GM19193 (cell line): ENCODE data around the gene SCFD2.
A peak's percentile ranks its signal among the peaks of the same experiment; 100 is the strongest.

Experiments used
- POLR2A ChIP-seq: IDR thresholded peaks from 4 replicates; pipeline ENCODE4 v1.6.1; 2011; ENCODE audit not compliant: insufficient read depth, insufficient read length; ENCODE audit errors: extremely low read depth

Gene SCFD2

GRCh38 chr4:52865300-52865699 lies 500.6 kb downstream of the SCFD2 start:
- TF ChIP-seq POLR2A: no peak

DNA sequence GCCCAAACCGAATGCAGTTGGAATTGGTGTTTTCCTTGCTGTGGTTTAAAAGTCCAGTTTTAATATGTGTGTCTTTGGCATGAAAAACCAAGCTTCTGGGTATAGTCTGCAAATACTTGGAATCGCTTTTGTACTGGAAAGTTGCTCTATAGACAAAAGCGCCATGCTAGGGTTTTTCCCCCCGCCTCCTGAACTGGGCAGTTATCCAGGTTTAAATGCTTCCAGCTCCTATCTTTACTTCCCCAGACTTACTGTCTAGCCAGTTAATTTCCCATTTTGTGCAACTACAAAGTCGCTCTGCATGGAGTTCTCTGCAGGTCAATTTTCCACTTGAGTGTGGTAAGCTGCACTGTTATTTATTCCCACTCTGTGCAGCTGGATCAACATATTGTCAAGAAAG lies 501.1 kb downstream of the SCFD2 start:
- no peak for TF ChIP-seq POLR2A

GRCh38 chr4:52863324-52863723 lies 502.5 kb downstream of the SCFD2 start:
- TF ChIP-seq POLR2A: no peak

DNA sequence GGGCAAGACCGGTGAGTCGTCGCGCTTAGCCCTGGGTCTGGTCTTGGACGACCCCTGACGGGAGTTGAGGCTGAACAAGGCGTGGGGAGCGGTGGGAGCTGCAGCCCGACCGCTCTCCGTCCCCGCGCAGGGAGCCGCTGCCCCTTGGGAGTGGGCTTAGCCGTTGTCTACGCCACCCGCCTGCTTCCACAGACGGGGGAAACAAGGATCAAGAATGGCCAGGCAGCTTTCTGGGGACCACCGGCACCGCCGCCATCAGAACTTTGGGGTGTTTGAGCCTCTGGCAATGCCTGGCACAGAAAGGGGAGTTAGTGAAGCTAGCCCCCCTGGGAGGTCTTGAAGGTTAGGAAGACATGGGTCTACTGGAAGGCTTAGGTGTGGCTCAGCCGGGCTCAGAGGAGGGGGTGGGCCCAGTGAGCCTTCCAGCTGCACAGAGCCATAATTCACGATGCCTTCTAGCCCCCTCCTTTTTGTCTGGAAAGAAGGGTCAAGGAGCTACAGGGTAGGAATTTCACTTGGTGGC lies 503.2 kb downstream of the SCFD2 start:
- TF ChIP-seq POLR2A: no peak

DNA sequence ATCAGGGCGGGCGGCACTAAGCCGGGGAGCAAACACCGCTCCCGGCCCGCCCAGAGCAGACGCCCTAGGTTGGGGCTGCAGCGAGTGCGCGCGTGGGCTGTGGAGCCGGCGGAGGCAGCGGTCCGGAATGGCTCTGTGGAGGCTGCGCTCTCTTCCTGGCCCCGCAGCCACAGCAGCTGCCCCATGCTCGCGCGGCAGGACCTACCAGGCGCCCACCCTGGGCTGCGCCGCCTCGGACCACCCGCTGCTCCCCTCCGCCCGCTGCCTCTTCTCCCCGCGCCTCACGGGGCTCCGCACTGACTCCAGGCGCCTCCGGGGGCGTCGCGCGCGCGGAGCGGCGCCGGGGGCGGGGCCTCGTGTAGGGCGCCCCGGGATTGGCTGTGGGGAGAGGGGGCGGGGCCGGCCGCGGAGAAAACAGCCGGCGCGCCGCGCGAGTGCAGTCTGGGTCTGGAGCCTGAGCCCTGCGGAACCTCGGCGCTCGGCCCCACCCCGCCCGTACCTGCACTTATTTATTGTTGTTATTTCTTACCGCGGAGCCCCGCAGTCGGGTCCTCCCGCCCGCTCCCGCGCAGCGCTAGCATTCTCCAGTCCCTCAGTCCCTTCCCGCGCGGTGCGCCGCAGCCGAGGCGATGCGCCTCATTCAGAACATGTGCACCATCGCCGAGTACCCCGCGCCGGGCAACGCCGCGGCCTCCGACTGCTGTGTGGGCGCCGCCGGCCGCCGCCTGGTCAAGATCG lies 503.8 kb downstream of the SCFD2 start, which contains the start of gene RASL11B:
RASL11B (plus strand) TSS at position 439 of the 738 bp plus-strand sequence; CDS start at position 630, 191 bp downstream.
- peak; percentile 39 for TF ChIP-seq POLR2A

DNA sequence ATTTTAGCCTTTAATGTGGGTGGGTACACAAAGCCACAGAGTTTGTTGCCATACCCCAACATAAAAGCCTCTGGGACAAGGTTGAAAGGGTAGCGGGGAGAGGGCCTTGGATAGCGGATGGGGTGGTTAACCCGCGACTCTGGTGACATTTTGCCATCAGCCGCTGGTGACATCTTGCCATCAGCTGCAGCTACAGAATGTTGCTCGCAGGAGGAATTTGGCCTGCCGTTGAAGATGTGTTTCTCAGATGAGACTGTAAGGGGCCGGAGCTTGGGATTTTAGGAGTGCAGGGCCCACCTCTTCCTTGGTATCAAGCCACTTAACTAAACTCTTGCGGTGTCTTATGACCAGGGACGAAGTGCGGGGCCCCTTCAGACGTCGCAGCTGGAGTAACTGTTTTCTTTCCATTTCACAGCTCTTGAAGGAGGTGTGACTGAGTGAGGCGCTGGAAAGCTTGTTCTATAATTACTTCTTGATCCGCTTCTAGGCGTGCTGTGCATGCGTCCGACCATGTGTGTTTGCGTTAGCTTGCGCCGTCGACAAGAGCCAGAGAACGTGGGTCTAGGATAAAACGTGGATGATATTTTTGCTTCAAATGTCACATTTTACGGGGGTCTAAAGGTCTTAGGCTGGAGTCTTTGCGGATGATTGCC lies 504.6 kb downstream of the SCFD2 start:
- no peak for TF ChIP-seq POLR2A

GRCh38 chr4:52860361-52860760 lies 505.5 kb downstream of the SCFD2 start:
- no peak for TF ChIP-seq POLR2A

- TF ChIP-seq POLR2A: no peak
Measured at GRCh38 chr4:52856801-52857200, 509.1 kb downstream of the SCFD2 start.

DNA sequence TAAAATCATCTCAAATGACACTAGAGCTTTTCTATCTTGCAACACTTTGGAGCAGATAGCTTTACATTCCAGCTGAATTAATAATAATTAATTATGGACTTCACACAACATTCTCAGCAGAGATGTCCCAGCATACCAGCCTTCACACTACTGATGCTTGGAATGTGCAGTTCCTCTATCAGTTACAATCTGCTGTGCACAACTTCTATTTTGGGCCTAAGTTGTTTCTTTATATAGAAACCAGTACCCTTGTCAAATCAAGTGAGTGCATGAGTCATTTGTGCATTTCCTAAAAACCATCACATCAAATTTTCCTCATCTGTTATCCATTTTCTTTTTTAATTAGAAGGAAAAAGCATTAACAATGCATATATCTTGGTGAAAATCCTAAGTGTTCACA lies 512.5 kb downstream of the SCFD2 start:
- no peak for TF ChIP-seq POLR2A

DNA sequence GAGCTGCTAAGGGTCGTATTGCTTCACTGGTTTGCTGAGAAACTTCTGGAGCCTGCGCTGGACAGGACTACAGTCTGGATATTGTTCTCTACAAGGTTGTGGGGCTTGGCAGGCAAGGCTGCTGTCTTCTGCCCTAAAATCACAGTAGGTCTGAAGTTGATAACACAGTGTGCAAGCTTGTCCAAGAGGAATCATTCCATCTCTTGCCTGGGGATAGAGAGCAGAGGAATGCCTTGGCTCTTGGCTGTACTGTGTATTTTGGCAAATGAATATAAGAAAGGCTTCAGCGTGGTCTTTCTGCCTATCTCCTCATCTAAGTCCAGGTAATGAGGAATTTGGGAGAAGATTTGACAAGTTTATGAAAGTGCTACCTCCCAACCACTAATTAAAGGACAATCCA lies 513.1 kb downstream of the SCFD2 start:
- TF ChIP-seq POLR2A: no peak

DNA sequence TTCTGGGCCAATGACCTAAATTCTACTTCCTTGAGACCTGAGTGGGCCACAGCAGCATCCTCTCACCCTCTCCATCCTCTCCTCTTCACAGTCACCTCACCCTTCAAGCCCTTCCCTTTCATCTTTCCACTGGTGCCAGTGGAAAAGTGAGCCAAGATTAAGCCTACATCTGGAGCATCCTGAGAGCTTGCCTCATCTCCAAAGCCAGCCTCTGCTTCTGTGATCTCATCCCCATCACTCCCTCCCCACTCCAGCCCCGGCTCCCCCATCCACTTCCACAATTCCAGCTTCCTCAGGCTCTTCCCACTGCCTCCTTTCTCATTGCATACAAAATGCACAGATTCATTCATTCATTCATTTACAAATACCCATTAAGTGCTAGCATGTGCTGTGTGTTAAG lies 513.8 kb downstream of the SCFD2 start:
- no peak for TF ChIP-seq POLR2A

DNA sequence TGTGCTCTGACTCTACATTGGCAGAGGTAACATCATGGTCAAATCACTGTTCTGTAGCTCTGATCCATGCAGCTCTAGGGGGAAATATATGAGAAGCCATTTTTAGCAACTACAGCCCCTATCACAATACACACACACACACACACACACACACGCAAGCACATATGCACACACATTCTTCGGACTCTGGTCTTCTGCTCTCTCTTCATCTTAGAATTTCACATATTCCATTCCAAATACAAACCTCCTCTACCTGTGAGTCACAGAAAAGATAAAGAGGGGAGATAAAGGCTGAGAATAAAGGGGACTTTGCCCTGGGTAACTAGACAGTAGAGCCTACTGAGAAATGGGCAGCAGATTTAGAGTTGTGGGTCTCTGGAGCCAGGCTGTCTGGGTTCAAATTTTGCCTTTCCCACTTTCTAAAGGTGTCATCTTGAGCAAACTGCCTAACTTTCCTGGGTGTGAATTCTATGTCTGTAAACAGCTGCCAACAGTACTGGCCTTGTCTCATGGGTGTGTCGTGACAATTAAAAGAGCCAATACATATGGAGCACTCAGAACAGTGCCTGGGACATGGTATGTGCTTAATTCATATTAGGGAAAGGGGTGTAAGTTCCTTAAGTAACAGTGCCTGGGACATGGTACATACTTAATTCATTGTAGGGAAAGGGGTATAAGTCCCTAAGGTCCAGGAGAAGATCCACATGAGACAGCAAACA lies 515.3 kb downstream of the SCFD2 start:
- TF ChIP-seq POLR2A: no peak

DNA sequence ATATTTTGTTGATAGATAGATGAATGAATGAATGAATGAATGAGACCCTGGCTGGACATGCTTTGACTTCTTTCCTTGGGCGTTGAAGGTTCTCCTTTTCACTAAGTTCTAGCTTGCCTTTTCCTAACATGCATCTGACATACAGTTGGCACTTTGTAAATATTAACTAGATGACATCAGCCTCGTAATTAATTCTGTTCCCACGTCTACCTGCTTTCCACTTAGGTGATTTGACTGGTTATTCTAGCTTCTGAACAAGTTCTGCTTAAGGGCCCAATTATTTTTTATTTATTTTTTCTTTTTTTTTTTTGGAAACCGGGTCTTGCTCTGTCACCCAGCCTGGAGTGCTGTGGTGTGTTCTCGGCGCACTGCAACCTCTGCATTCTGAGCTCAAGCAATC lies 517.6 kb downstream of the SCFD2 start:
- TF ChIP-seq POLR2A: no peak

DNA sequence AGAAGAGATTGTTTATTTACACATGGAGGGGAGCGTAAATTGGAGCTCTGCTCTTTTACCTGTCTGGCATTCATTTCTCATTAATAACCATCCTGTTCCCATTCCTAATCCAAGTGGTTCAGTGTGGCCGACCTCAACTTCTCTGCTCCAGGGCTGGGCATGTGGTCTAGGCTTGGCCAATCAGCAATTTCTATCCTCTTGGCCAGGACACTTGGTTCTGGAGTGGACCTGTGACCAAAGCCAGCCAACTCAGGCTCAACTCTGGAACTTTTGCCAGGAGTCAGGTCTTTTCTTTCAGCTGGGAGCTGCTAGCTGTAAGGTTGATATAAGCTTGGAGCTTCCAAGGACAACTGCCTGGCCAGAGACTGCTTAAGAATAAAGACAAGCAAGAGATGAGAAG lies 519.4 kb downstream of the SCFD2 start:
- no peak for TF ChIP-seq POLR2A

DNA sequence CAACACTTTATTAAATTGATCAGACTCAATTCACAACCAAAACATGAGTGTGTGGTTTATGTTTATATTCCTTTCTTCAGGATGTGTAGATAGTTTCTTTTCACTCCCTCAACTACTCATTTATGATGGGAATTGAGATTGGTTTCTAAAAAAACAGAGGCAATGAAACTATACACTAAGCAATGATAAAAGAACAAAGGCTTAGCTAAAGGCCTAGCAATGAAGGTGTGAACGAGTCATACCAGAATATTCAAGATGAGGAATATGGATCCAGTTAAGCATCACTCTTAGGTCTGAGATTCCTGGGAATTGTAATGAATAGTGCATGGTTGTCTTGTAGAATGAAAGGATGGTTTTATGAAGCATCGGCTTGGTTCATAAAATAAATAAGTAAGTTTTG lies 521.3 kb downstream of the SCFD2 start:
- TF ChIP-seq POLR2A: no peak
